Measurements from ENCODE around the gene CLCNKA.

GRCh38 chr1:15972409-15972808, 49.4 kb upstream of the CLCNKA start:
- TF ChIP-seq CTCF (optimal IDR thresholded peaks at IDR 0.05 in 1 of 3, IDR thresholded peaks at IDR 0.05 in 1 of 3, conservative IDR thresholded peaks at IDR 0.05 in 1 of 3; ENCODE audit: extremely low read depth in 1 of 3, insufficient read depth in 2 of 3, low read length in 3 of 3) (no peak), EZH2 (IDR thresholded peaks at IDR 0.05; ENCODE audit: low read length) (no peak)
